Measurements from ENCODE around the gene LAMP5. TPM values are rescaled to one million over a fixed set of nuclear protein-coding genes. Genes with fewer than 3 reads are reported as not detected.

The LAMP5 gene
- total and polyA plus RNA-seq, 2 experiments from 2014 or later: 0.47 TPM; not detected in 1

DNA sequence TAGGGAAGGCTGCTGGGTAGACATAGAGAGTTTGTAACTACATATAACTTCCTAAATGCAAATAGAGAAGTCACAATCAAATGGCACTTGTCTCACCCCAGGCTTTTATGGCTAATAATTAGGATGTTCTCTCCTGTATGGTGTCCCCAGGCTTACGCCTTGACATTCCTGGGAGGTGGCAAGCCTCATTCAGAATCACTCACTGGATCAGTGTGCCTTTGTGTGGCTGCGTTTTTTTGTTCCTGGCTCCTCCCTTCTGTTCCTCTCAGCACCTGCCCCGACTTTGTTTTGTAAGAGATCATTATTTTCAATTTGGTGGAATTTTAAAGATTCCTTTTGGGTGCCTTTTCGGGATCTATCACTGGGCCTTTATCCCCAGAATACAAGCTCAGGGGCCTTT, 5.7 kb downstream of the LAMP5 start:
- TF ChIP-seq EZH2phosphoT487 (IDR thresholded peaks at IDR 0.05; ENCODE audit: low read depth, severe bottlenecking, unreplicated experiment): no peak
- TF ChIP-seq, protein P1, sequence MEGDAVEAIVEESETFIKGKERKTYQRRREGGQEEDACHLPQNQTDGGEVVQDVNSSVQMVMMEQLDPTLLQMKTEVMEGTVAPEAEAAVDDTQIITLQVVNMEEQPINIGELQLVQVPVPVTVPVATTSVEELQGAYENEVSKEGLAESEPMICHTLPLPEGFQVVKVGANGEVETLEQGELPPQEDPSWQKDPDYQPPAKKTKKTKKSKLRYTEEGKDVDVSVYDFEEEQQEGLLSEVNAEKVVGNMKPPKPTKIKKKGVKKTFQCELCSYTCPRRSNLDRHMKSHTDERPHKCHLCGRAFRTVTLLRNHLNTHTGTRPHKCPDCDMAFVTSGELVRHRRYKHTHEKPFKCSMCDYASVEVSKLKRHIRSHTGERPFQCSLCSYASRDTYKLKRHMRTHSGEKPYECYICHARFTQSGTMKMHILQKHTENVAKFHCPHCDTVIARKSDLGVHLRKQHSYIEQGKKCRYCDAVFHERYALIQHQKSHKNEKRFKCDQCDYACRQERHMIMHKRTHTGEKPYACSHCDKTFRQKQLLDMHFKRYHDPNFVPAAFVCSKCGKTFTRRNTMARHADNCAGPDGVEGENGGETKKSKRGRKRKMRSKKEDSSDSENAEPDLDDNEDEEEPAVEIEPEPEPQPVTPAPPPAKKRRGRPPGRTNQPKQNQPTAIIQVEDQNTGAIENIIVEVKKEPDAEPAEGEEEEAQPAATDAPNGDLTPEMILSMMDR (IDR thresholded peaks at IDR 0.05; ENCODE audit: poor library complexity): no peak
- no peak for TF ChIP-seq EZH2 (IDR thresholded peaks at IDR 0.05; ENCODE audit: borderline replicate concordance)
- Histone ChIP-seq H4K20me1 (ENCODE audit: insufficient read depth, poor library complexity, severe bottlenecking) (no peaks in the 10 kb centered on the region), H3K27me3 (peaks cover 52% of the 10 kb centered on the region), H3K4me2 (no peak overlapping the region), H3K79me2 (no peaks in the 10 kb centered on the region), H3K27ac (no peak overlapping the region), H3K4me1 (ENCODE audit: insufficient read depth) (peaks cover 14% of the 10 kb centered on the region), H2AFZ (no peak overlapping the region), H3K36me3 (replicated peaks; ENCODE audit: insufficient read depth, low read depth) (no peaks in the 10 kb centered on the region), H3K9me3 (ENCODE audit: low read depth) (no peaks in the 10 kb centered on the region), H3K9me2 (replicated peaks; ENCODE audit: insufficient read depth) (no peaks in the 10 kb centered on the region), H3K4me3 (no peak overlapping the region)
- no peak for DNase-seq (ENCODE audit: low spot score)
- WGBS (ENCODE audit: low lambda C conversion rate, missing lambda C conversion rate): 83% methylated on average over 4 of the region's 4 CpGs

DNA sequence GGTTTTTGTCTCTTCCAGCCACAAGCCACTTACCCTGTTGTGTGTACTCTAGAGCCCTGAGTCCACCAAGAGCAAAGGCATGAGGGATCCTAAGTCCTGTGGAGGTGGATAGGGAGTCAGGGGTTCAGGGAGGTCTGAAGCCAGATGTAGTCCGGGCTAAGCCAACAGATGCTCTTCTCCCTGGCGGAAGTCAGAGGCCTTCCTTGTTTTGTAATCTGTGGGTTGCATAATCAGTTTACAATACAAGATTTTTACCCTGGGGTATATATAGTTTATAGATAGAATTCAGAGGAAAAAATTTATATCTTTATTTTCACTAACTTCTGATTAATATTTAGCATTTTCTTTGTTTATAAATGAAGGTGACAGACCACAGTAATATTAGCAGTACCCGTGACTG, 9.2 kb downstream of the LAMP5 start:
- H3K9me3 ChIP-seq (ENCODE audit: low read depth): no peaks in the 10 kb centered on the region
- 92% methylated on average over 3 of the region's 3 CpGs for WGBS (ENCODE audit: low lambda C conversion rate, missing lambda C conversion rate)

DNA sequence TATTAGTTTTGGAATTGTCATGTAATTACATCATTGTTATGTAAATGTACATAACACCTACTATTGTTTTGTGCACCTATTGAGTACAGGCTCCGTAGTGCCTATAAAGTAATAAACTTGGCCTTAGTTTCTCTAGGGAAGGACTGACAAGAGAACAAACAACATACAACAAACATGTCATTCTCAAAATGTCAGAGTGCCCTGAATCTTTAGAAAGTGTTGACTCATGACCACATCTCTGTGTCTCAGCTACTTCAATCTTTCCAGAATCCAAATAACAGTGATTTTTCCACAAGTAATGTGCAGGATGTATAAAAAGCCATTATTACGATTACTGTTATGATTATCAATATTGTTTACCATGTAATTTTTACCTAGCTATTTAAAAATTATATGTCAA, 17.2 kb downstream of the LAMP5 start:
- no peak for DNase-seq (ENCODE audit: low spot score)
- Histone ChIP-seq H3K4me2 (no peak overlapping the region), H3K9me3 (ENCODE audit: low read depth) (no peaks in the 10 kb centered on the region), H3K9me2 (replicated peaks; ENCODE audit: insufficient read depth) (no peaks in the 10 kb centered on the region), H3K4me1 (ENCODE audit: insufficient read depth) (no peaks in the 10 kb centered on the region), H3K27ac (no peak overlapping the region), H3K36me3 (replicated peaks; ENCODE audit: insufficient read depth, low read depth) (no peaks in the 10 kb centered on the region), H3K79me2 (no peaks in the 10 kb centered on the region), H3K4me3 (no peak overlapping the region), H4K20me1 (ENCODE audit: insufficient read depth, poor library complexity, severe bottlenecking) (no peaks in the 10 kb centered on the region), H2AFZ (no peak overlapping the region), H3K27me3 (no peaks in the 10 kb centered on the region)
- 61% methylated on average over 2 of the region's 2 CpGs for WGBS (ENCODE audit: low lambda C conversion rate, missing lambda C conversion rate)
- TF ChIP-seq EZH2 (IDR thresholded peaks at IDR 0.05; ENCODE audit: borderline replicate concordance) (no peak), EZH2phosphoT487 (IDR thresholded peaks at IDR 0.05; ENCODE audit: low read depth, severe bottlenecking, unreplicated experiment) (no peak)
- TF ChIP-seq, protein P1 (IDR thresholded peaks at IDR 0.05; ENCODE audit: poor library complexity): no peak

More for the DNA sequence above, 9.2 kb downstream of the LAMP5 start:
- Histone ChIP-seq H3K27me3 (peaks cover 17% of the 10 kb centered on the region), H2AFZ (no peak overlapping the region), H3K4me3 (no peak overlapping the region), H3K4me2 (no peak overlapping the region), H3K27ac (no peak overlapping the region), H3K4me1 (ENCODE audit: insufficient read depth) (no peaks in the 10 kb centered on the region), H3K79me2 (no peaks in the 10 kb centered on the region), H3K9me2 (replicated peaks; ENCODE audit: insufficient read depth) (no peaks in the 10 kb centered on the region), H4K20me1 (ENCODE audit: insufficient read depth, poor library complexity, severe bottlenecking) (no peaks in the 10 kb centered on the region), H3K36me3 (replicated peaks; ENCODE audit: insufficient read depth, low read depth) (no peaks in the 10 kb centered on the region)
- TF ChIP-seq, protein P1 (IDR thresholded peaks at IDR 0.05; ENCODE audit: poor library complexity): no peak
- TF ChIP-seq EZH2 (IDR thresholded peaks at IDR 0.05; ENCODE audit: borderline replicate concordance): no peak
- TF ChIP-seq EZH2phosphoT487 (IDR thresholded peaks at IDR 0.05; ENCODE audit: low read depth, severe bottlenecking, unreplicated experiment): no peak
- no peak for DNase-seq (ENCODE audit: low spot score)

Measured in hepatocyte (in vitro differentiated cells).